ENCODE measurements around the gene TP53RK. TPM values are rescaled to one million over a fixed set of nuclear protein-coding genes. Genes with fewer than 3 reads are reported as not detected.

TP53RK gene
- total and polyA plus RNA-seq, 4 donors: 4.7 to 12.8 (median 6.8) TPM

DNA sequence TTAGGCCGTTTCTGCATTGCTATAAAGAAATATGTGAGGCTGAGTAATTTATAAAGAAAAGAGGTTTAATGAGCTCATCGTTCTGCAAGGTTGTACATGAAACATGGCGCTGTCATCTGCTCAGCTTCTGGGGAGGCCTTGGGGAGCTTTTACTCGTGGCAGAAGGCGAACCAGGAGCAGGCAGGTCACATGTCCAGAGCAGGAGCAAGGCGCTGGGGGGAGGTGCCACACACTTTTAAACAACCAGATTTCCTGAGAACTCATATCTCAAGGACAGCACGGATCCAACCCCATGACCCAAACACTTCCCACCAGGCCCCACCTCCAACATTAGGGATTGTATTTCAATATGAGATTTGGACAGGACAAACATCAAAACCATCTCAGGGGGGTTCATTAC, 31.6 kb downstream of the TP53RK start:
- WGBS: 87% methylated on average over 7 of the region's 7 CpGs

More for the DNA sequence above, 31.6 kb downstream of the TP53RK start:
- Histone ChIP-seq H3K4me1 (ENCODE audit: control insufficient read depth in 4 of 4, insufficient read depth in 4 of 4, low read length in 3 of 4) (no peaks in the 10 kb centered on the region), H3K36me3 (ENCODE audit: control insufficient read depth in 4 of 4, insufficient read depth in 3 of 4, low read depth in 1 of 4, low read length in 3 of 4) (no peaks in the 10 kb centered on the region), H3K9me3 (ENCODE audit: control insufficient read depth in 4 of 4, low read length in 3 of 4) (no peaks in the 10 kb centered on the region), H3K27me3 (ENCODE audit: control insufficient read depth in 4 of 4, insufficient read depth in 4 of 4, low read length in 3 of 4) (no peaks in the 10 kb centered on the region), H3K9ac (ENCODE audit: low read depth in 1 of 2, low read length in 2 of 2) (no peak overlapping the region), H3K27ac (ENCODE audit: low read depth in 1 of 2, low read length in 2 of 2) (no peak overlapping the region), H3K4me3 (ENCODE audit: low read depth in 1 of 3, low read length in 3 of 3) (no peak overlapping the region)
- TF ChIP-seq FOXA2 (IDR thresholded peaks at IDR 0.05): no peak
- TF ChIP-seq JUND (IDR thresholded peaks at IDR 0.05): no peak
- no peak for TF ChIP-seq ATF3 (IDR thresholded peaks at IDR 0.05)
- no peak for TF ChIP-seq FOXA1 (IDR thresholded peaks at IDR 0.05)
- TF ChIP-seq RXRA (IDR thresholded peaks at IDR 0.05): no peak
- TF ChIP-seq SP1 (IDR thresholded peaks at IDR 0.05): no peak
- no peak for TF ChIP-seq RAD21 (IDR thresholded peaks at IDR 0.05)
- TF ChIP-seq EGR1 (IDR thresholded peaks at IDR 0.05; ENCODE audit: low read depth in 2 of 2): no peak
- no peak for TF ChIP-seq NR2F2 (IDR thresholded peaks at IDR 0.05)
- TF ChIP-seq MAX (IDR thresholded peaks at IDR 0.05): no peak
- TF ChIP-seq HNF4A (conservative IDR thresholded peaks at IDR 0.05): no peak
- TF ChIP-seq REST (IDR thresholded peaks at IDR 0.05): no peak
- TF ChIP-seq, protein P1, sequence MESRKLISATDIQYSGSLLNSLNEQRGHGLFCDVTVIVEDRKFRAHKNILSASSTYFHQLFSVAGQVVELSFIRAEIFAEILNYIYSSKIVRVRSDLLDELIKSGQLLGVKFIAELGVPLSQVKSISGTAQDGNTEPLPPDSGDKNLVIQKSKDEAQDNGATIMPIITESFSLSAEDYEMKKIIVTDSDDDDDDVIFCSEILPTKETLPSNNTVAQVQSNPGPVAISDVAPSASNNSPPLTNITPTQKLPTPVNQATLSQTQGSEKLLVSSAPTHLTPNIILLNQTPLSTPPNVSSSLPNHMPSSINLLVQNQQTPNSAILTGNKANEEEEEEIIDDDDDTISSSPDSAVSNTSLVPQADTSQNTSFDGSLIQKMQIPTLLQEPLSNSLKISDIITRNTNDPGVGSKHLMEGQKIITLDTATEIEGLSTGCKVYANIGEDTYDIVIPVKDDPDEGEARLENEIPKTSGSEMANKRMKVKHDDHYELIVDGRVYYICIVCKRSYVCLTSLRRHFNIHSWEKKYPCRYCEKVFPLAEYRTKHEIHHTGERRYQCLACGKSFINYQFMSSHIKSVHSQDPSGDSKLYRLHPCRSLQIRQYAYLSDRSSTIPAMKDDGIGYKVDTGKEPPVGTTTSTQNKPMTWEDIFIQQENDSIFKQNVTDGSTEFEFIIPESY (IDR thresholded peaks at IDR 0.05): no peak
- TF ChIP-seq HNF4G (IDR thresholded peaks at IDR 0.05): no peak
- no peak for TF ChIP-seq GABPA (IDR thresholded peaks at IDR 0.05 in 1 of 2, conservative IDR thresholded peaks at IDR 0.05 in 1 of 2)
- no peak for TF ChIP-seq YY1 (IDR thresholded peaks at IDR 0.05)
- no peak for TF ChIP-seq CTCF (IDR thresholded peaks at IDR 0.05; ENCODE audit: low read depth, low read length, missing input control)
- TF ChIP-seq TAF1 (conservative IDR thresholded peaks at IDR 0.05): no peak
- no peak for DNase-seq (ENCODE audit: low spot score)
